H1 (cell line): ENCODE results near the gene KIF1B. TPM values are rescaled to one million over a fixed set of nuclear protein-coding genes. Genes with fewer than 3 reads are reported as not detected.

Experiments
- CTCF ChIP-seq, 3 experiments: IDR thresholded peaks; 1 replicate in 2 of 3; 2 replicates in 1 of 3; pipeline versions ENCODE4 v1.5.1 to v1.6.1; 2011; ENCODE audit warnings: low read length in 3 of 3, mild to moderate bottlenecking in 3 of 3, inconsistent platforms in 2 of 3, low read depth in 1 of 3, moderate library complexity in 1 of 3; ENCODE audit not compliant: insufficient read depth in 1 of 3; ENCODE audit errors: control extremely low read depth in 1 of 3
- GABPA ChIP-seq: IDR thresholded peaks from 2 replicates; pipeline ENCODE4 v1.6.1; 2011; ENCODE audit warnings: mild to moderate bottlenecking, low read length, moderate library complexity, borderline replicate concordance; ENCODE audit not compliant: insufficient read depth
- polyA plus RNA-seq, 7 experiments: library from polyadenylated mRNA; depleted of rRNA in 3 of 7; stranded (reverse) in 5 of 7; unstranded in 2 of 7; fragments of >200 nt in 5 of 7; fragments of 200-250 nt in 2 of 7; gene quantifications; 1 replicate in 5 of 7; 2 replicates in 1 of 7; 4 replicates in 1 of 7; pipeline versions ENCODE4 v1.2.1 to v1.2.3, GENCODE V29; 2011 to 2013; ENCODE audit warnings: missing spikeins in 2 of 7, mixed read lengths in 2 of 7
- total RNA-seq: library from RNA; stranded (reverse); fragmentation: NEBNext Ultra II Directional; extraction: Animal tissue kit (Norgen Biotek cat#: 25700); gene quantifications from 2 replicates; pipeline ENCODE4 v1.2.1, GENCODE V29; 2021

KIF1B gene
- total and polyA plus RNA-seq, 2 of the 8 experiments (the other 6 are each of a cell fraction or from before 2014, with no cell fraction given) = 39.1 to 74.2 TPM

GRCh38 chr1:10181154-10181553 lies 29.2 kb upstream of the KIF1B start (continued):
- TF ChIP-seq CTCF (IDR thresholded peaks at IDR 0.05; ENCODE audit: control extremely low read depth in 1 of 3, insufficient read depth in 1 of 3, low read depth in 1 of 3, low read length in 3 of 3) (no peak), GABPA (no peak)
